ENCODE results near the gene DHX30. TPM values are rescaled to one million over a fixed set of nuclear protein-coding genes. Genes with fewer than 3 reads are reported as not detected.

The DHX30 gene
- total RNA-seq, 1 donor from 2014 or later, result 44.3 TPM

DNA sequence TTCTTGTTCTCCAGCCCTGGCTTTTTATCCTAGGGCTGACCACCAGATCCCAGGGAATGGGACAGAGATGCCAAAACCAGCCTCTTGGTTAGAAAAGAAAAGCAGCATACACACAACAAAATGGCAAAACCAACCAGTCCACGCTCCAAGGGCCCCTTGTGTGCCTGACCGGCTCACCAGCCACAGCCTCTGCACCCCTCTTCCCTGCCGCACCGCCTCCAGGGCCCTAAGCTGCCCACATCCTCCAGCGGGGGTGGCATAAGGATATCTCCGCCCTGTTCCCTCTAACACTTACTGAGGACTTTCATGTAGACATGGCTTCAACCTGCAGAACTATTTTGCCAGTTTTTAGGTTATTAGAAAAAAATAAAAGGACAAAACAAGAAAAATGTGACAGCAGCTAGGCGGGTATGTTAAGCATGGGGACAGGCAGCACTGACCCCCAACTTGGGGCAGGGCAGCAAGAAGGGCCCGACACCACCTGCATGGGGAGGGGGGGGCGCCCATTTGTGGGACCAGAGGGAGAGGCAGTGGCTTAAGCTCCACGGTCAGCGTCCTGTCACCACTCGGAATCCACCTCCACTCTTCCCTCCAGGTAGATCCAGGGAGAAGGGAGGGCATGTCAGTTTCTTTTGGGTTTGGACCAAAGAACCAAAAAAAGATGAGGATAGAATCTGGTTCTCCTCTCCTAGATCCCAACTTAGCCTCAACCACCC, 49.1 kb downstream of the DHX30 start:
- no peak for DNase-seq (ENCODE audit: low read depth in 2 of 2)

DNA sequence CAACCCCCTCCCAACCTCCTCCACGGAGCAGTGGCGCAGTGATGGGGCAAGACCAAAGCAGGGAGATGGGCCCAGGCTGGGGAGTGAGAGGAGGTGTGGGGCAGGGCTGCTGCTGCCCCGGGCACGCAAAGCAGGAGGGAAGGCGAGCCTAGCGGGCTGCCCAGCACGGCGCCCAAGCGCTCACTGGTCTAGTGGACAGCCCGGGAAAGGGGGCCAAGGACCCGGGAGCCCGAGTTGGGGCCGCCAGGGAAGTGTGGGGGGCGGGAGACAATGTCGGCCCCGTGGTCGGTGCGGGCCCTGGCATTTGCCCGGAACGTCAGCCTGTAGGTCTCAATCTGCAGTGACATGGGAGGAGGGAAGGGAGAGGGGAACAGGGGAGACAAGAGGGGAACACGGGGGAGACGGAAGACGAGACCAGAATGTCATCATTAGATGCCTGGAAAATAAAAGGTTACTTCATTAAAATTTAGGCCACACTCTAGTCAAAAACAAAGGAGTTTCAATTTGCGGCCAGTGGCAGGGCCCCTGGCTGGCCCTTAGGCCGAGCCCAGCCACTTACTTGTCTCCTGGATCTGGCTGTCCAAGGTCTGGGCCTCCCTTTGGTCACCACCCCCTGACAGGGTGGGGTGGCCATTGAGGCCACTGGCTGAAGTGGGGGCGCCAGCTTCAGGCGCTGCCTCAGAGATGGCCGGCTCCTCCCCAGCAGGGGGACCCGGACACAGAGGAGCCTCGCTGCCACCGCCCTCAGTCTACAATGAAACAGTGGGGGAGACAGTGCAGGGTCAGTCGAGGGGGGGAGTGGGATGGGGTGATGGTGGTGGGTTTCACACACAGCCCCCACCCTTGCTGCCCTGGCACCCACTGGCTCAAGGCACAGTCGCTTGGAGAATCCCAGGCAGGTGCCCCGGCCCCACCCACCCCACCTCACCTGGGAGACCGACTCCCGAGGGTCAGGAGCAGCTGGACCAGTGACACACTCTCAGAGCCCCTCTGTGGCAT, 50.0 kb downstream of the DHX30 start:
- no peak for DNase-seq (ENCODE audit: low read depth in 2 of 2)

DNA sequence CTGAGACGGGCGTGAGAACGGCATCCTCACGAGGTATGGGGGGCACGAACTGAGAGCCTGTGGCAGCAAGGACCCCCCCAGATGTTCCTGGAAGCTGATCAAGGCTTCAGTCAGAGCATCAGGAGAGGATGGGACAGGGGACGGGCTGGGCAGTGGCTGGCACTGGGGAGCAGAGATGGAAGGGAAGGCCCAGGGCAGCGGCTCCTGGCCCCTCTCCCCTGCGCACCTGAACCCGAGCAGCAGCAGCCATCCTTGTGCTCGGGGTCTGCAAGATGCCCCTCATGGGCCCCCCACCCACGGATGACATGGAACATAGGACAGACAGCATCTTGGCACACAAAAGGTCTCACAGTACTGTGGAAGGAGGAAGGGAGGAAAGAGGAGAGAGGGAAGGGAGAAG, 51.3 kb downstream of the DHX30 start:
- DNase-seq (ENCODE audit: low read depth in 2 of 2), result no peak

DNA sequence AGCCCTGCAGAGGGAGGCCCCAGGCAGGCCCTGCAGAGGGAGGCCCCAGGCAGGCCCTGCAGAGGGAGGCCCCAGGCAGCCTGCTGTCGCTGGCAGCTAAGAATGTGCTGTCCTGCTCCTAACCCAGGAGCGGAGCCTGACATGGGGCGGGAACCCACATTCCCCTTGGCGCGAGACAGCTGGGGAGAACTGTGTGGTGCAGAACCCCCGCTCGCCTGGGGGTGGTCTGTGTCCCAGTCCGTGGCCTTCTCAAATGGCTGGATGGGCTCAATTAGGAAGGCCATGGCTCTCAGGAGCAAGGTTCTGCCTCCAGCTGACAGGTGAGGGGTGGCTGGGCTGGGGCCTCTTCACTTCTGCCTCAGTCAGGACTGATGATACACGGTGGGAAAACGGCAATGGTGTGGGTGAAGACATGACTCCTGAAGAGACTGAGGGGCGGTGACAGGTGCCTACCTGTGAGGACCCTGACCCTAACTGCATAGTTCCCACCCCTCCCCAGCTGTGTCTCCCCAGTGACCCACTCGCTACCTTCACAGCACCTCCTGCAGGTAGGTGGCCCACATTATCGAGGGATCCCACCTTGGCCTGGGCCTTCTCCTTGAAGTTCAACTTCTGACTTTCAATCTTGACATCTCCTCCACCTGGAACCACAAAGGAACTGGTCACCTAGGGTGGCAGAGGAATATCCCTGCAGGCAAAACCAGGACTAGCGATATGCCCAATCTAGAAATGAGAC, 52.0 kb downstream of the DHX30 start:
- no peak for DNase-seq (ENCODE audit: low read depth in 2 of 2)

DNA sequence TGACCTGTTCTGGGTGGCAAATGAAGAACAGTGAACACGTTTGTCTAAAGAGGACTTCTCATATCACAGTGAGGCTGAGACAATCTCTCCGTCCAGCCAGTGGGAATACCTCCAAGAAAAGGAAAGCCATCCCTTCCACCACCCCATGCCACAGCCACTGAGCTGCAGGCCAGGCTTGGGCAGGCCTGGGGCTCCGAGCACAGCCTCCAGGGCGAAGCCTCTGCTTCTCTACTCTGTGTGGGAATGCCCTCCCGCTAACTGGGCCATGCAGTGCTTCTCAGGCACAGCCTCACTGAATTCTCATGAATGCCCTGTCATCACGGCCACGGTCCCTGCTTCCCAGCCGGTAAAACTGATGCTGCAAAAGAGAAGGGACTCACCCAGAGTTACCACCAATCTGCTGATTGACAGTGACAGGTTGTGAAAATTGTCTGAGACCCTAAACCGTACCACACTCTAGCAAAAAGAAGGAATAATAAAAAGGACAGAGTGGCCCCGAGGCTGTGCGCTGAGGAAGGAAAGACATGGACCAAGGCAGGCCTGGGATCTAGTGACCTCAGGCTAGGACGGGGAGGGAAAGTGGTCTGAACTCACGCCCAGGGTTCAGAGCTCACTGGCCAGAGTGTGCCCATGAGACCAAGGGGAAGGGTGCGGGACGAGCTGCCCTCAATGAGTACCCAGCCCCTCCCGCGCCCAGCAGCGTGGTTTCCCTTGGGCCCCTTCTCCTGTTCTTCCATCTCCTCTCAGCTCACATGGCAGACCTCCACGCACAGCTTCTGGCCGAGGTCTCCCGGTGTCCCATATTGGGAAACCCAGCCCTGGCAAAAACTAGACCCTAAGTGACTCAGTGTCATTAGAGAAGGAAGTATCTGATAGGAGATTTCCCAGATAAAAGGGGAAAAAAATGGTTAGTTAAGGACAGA, 52.8 kb downstream of the DHX30 start:
- no peak for DNase-seq (ENCODE audit: low read depth in 2 of 2)

DNA sequence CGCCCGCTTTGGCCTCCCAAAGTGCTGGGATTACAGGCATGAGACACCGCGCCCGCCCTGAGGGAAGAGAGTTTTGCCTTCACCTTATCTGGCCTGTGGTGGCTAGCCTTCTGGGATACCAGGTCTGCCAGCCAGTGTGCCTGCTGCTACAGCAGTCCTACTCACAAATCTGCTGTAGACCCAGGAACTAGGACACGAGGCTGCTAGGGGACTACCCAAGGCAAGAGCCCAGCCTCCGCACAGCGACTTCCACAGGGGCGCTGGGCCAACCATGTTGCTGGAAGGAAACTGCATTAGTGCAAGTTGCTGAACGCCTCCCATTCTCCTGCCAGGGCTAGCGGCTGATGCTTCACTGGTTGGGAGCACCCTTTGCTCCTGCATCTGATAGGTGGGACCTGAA, 53.7 kb downstream of the DHX30 start:
- DNase-seq (ENCODE audit: low read depth in 2 of 2), result no peak

DNA sequence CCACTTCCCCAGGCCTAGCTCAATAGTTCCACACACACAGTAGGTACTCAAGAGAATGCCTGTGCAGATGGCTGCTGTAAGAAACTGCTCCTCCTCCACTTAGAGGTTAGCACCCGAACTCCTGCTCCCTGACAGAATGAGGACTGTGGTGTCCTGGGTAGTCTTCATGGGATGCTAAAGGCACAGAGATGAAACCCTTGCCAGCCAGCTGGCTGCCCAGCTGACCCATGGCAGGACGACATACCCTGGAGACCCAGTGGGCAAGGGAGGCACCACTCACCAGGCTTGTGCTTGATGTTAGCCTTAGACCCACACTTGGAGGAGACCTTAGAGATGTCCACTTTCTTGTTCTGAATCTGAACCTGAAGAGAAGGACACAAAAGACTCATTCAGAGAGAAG, 54.2 kb downstream of the DHX30 start:
- no peak for DNase-seq (ENCODE audit: low read depth in 2 of 2)

DNA sequence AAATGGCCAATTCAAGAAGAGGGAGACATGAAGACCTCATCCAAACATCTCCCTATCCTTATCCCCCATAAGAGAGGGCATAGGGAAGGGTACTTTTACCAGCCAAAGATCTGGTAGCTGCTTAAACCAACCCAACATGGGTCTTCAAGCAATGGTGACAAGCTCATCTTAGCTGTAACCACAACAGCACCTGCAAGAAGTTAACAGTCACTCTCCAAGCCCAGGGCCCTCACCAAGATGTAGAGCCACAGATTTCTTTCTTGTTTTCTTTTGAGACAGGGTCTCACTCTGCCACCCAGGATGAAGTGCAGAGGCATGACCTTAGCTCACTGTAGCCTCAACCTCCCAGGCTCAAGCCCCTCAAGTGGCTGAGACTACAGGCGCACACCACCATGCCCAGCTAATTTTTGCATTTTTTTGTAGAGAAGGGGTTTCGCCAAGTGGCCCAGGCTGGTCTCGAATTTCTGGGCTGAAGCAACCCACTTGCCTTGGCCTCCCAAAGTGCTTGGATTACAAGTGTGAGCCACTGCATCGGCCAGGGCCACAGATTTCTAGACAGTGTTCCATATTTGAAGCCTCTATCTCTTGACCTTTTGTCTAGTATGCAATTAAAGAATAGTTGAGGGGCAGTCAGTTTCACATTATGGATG, 57.1 kb downstream of the DHX30 start:
- no peak for DNase-seq (ENCODE audit: low read depth in 2 of 2)

DNA sequence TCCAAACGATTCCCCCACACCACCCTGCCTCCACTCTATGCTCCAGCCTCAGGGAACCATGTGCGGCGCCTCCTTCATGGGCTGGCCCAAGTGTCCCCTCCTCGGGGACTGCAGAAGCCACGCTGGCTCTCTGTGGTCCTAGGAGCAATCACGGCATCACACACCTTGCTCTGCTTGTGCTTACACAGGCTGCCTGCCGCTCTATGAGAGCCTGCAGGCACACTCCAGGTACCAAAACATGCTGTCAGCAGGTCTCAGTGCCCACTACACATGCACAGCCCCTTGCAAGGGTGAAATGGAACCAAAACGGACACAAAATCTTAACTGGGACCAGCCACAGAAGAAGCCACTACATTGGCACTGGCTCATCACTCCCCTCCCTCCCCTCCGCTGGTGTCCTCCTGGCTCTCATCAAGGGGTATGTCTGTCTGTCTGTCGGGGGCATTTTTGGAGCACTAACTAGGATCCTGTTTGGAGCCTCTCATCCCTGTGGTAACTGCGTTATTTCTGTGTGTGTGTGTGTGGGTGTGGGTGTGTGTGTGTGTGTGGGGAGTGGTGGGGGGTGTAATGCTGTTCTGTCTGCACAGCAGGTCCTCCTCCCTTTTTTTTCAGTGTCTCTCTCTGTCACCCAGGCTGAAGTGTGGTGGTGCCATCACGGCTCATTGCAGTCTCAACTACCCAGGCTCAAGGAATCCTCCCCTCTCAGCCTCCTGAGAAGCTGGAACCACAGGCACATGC, 60.6 kb downstream of the DHX30 start:
- no peak for DNase-seq (ENCODE audit: low read depth in 2 of 2)

DNA sequence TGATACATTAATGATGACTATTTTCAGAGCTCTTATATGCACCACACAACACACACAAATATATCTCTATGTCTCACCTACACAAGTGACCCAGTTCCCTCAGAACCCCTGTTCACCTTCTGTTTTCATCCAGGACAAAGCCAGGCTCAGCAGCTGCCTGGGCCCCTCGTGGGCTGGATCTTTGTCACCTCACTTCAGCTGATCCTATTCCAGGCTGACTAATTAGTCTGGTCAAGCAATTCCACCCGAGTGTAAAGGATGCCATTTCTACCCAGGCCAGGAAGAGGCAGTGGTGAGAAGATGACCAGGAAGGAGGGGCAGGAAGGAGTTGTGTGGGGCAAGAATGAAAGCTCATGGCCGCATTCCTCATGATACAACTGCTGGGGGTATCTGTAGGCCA, 62.3 kb downstream of the DHX30 start:
- DNase-seq (ENCODE audit: low read depth in 2 of 2), result no peak

DNA sequence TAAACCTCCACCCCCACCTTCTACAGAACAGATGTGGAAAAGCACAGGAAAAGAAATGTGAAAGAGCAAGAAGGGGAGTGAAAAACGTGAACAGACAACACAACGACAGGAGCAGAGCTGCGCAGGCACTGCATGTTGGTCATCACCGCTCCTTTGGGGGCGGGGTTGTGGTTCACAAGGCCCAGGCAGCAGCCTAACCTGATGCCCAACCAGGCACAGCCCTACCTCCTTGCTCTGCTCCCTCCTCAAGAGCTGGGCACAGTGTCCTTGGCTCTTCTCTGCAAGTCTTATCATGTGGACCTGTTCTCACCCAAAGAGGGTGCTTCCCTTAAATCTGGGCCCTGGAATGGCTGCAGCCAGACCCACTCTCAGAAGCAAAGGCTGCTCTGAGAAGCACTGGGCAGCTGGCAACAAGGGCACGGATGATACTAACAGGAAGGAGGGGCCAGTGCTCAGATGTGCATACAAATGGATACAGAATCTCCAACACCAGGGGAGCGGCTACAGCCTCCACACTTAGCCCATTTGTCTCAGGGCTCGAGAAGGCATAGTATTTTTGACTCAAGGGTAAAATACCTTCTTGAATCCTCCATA, 64.6 kb downstream of the DHX30 start:
- DNase-seq (ENCODE audit: low read depth in 2 of 2), result no peak

DNA sequence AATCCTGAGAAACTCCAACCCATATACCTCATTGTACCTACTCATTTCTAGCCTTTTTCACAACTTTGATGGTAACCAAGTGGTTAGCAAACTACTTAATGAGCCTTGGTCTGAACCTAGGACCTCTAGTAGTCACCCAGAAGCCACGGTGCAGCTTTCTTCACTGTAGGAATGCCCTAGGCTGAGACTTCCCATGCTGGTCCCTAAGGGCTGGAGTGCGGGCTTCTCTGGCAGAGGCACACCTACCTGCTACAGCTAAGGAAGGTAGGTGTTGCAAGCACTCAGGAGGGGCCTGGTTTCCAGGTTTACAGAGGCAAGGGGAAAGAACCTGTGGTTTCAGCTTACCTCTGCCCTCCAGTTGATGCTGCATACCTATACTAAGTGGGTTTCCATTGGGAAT, 65.4 kb downstream of the DHX30 start:
- no peak for DNase-seq (ENCODE audit: low read depth in 2 of 2)

DNA sequence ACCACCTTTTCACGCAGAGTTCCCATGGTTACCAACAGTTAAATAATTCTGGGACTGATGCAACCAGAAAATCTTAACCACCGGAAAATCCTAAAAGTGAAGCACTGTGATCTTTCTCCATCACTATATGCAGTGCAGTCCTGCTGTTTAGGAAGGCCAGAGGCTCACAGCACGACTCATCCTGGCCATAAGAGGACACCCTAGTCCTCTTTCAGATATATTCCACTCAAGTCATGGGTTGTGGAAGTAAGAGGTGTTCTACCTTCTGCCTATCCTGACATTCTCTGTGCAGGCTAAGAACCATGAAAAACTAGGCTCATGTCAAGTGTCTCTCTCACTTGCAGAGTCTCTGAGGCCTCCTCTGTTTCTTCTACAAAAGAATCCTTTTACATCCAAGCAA, 67.2 kb downstream of the DHX30 start:
- DNase-seq (ENCODE audit: low read depth in 2 of 2), result no peak

DNA sequence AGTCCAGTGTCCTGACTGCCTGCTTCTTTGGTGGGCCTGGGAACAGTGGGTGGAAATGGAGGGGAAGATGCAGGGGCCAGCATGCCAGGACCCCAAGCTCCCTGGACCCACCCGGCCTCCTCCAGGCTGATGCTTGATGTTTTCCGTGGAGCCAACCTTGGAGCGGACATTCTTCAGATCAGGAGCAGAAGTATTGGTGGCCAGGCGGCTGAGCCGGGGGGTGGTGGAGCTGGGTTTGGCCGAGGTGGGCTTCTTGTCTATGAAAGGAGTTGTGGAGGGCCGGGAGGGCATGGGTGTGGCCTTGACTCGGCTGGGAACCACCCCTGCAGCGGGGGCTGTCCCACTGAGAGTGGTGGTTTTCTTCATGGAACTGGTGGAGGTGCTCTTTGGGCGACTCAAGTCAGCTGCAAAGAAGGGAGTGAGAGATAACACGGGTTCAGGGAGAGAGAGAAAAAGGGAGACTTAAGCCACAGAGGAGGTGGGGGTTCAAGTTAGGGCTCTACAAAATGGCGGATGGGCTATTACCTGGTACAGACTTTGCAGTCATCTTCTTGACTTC, 67.8 kb downstream of the DHX30 start:
- DNase-seq (ENCODE audit: low read depth in 2 of 2), result no peak

DNA sequence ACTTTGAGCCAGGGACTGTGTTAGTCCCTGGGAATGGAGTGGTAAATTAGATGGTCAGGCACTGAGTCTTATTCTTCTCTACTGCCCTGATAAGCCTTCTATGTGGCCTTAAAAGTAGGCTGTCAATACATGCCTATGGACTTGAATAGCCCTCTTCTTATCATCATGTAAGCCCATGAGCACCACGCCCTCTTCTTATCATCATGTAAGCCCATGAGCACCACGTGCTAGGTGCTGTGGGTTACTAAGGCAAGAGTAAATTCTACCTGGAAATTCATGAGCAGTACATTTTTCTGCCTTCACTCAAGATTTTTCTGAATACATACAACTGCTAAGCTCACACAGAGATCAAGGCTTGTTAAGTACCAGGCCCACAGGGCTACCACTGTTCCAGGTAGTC, 68.5 kb downstream of the DHX30 start:
- no peak for DNase-seq (ENCODE audit: low read depth in 2 of 2)

DNA sequence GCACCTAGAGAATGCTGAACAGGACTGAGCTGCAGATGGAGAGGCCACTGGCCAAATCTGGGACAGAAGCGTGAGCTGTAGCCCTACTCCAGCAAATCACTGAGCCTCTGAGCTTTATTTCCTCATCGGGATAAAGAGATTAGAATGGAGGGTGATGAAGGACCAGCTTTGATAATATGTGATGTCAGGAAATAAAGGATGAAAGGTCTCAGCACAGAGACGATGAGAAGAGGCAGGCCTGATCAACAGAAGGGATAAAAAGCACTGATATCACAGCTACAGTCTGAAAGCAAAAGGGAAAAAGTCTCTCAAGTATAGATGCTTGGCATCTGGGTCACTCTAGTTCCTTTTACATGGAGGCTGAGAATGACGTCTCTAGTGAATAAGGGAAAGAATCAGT, 70.0 kb downstream of the DHX30 start:
- no peak for DNase-seq (ENCODE audit: low read depth in 2 of 2)

DNA sequence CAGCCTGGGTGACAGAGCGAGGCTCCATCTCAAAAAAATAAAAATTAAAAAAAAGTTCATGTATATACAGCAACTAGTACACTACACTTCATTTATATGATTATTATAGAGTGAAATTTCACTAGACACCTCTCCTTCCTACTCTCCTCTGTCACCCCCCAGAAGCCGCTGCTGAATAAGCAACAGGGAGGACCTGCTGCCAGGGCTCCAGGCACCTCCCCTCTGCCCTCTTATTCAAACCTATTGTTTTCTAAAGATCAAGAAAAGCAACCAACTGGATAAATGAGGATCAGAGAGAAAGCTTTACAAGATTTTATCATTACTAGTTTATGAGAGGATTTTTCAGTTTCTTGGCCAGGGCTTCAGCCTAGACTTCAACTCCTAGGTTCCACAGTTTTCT, 71.5 kb downstream of the DHX30 start:
- DNase-seq (ENCODE audit: low read depth in 2 of 2), result no peak

DNA sequence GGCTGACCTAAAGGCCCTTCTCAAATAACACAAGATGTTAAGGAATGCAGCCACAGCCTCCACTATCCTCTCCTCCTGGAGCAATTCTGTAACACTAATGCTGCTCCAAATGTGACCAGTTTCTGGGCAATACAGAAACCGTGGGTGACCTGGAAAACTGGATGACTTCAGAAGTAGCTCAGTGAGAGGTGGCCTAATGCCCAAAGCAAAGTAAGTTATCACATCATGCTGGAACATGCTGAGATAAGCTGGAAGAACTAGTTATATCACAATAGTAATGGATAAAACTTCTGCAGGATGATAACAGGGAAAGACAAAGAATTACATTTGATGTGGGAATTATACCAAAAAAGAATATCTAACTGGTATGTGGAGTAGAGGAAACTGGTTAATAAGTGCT, 72.0 kb downstream of the DHX30 start:
- DNase-seq (ENCODE audit: low read depth in 2 of 2), result no peak

DNA sequence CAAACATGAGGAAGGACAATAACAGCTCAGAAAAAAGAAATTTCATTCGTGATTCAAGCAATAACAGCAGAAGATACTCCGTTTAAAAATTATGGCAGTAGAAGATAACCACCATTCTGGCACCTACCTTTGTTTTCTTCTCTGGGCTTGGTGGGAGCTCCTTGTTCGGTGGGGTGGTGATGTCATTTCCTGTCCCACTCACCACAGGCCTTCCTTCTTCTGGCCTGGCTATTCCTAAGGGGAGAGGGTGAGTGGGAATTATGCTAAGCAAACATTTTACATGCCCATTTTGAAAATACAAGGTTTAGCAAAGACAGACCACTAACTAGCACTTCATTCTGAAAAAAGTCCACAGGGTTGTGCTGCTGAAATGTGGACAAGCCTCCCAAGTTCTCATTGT, 74.4 kb downstream of the DHX30 start:
- peak in 1 of 2 donors; percentile 53 for DNase-seq (ENCODE audit: low read depth in 2 of 2)

All from dermis microvascular lymphatic vessel endothelial cell (primary cell).